Stimulated activated CD4-positive, alpha-beta T cell treated with anti-CD3 and anti-CD28 coated beads, Interleukin-1b, Interleukin-23, amount 100 ng/mL, for 1 hour (primary cell): ENCODE data around the gene DDN.
A peak's percentile ranks its signal among the peaks of the same experiment; 100 is the strongest.

Source experiments
- DNase-seq, 2 donors: peaks; one replicate each; pipeline ENCODE4 v3.0.0-alpha.2; 2020; ENCODE audit warnings: low read depth in 2 of 2

DDN gene

DNA sequence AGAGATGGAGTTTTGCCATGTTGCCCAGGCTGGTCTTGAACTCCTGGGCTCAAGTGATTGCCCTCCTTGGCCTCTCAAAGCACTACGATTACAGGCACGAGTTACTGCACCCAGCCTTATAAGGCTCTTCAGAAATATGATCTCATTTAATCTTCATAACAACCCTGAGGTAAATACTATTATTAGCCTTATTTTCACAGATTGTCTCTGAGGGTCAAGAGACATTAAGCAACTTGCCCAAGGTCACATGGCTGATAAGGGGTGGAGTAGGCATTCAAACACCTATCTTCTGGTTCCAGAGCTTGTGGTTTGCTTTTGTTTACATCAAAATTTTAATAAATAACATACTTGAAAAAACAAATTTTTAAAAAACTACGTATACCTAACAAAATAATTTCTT lies 14.3 kb upstream of the DDN start:
- no peak for DNase-seq

DNA sequence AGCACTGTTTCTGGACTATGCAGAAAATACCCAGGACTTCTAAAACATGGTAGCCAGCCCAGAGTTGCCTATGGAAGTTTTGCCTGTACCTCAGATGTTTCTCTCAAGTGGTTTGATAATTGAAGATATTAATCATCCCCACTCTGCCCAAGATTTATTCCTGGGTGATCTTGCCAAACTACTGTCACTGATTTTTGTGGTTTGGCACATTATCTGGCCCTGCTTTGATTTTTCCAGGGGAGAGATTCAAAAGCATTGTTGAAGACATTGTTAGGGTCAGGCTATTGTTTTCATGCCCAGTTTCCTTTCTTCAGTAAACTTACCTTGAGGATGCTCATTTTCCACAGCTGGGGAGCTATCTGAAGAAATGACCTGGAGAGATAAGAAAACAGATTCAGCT lies 13.6 kb upstream of the DDN start:
- no peak for DNase-seq

DNA sequence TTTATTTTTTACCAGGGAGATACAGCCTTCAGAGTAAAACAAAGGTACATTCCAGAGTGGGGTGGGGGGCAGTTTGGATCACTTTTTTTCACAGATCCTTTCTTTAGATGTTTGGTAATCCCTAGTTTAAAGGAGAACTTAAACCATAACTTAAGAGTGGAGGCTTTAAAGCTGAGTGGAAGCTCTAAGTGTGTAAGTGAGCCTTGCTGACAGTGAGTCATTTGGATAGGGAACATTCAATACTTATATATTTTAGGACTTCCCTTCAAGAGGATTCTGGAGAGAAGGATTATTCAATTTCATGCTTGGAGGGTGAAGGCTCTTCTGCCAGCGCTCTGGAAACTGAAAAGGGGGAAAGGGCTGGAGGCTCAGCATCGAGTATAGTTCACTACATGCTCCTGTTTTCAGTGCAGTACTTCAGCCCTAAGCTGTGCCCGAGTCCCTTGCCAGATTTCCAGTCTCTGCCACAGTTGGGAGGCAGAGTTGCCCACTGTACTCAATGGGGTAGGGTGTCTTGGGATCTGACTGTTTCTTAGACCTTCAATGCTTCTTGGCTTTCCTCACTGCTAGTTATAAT lies 11.0 kb upstream of the DDN start:
- no peak for DNase-seq

DNA sequence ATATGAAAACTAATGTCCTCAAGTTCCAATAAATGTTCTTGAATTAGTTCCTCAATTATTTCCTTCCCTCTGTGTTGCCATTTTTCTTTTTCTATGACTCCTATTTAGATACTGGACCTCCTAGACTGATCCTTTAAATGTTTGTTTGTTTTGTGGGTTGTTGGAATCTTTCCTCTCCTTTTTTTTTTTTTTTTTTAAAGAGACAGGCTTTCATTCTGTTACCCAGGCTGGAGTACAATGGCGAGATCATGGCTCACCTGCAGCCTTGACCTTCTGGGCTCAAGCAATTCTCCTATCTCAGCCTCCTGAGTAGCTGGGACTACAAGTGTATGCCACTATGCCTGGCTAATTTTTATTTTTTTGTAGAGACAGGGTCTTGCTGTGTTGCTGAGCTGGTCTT lies 9.8 kb upstream of the DDN start:
- DNase-seq = no peak

DNA sequence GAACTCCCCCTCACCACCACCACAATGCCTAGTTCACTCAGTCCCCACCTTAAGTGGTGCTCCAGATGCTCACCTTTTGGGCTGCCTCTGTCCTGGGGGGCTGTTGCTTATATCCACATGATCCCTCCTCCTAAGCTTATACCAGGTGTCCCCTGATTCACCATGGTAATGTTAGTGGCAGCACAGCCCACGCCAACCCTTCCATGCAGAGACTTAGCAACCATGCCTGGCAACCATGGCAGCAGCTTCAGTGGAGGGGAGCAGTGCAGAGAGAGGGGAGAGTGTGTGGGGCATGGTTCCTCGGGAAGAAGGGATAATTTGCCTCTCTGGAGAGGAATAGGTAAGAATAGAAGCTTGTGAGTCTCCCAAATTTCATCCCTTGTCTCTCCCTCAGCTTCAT lies 1.2 kb upstream of the DDN start:
- DNase-seq = no peak

DNA sequence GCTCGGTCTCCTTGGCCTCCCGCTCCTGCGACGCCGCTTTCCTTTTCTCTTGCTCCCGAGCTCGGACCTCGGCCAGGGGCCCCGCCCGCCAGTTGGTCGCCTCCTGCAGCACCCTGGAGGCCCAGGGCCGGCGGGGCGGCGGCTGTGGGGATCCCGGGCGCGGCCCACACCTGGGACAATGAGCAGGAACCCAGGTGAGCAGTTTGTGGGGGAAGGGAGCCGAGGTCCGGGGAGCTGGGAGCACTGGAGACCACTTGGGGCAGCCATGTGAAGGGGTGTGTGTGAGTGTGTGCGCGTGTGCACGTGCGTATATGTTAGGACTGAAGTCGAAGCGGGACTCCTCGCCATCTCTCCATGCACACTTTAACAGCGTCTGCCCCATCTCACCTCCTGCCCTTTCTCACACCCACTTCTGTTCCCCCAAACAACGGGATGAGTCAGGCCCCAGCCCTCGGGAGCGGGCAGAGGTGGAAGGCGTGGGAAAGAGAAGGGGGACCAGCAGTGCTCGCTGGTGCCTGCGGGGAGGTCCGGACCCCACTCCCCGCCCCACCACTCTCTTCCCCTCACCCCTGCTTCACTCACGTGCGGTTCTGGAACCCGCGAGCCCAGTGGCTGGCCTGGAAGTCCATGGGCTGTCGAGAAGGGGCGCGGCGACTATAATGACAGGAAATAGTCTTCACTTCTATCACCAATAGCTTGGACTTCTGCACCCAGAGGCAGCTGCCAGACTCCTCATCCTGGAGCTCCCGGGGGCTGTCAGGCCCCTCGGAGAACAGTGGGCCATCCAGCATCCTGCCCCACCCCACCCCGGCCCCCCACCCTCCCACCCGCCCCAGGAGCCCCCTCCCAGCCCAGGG lies 450 bp downstream of the DDN start:
- no peak for DNase-seq

DNA sequence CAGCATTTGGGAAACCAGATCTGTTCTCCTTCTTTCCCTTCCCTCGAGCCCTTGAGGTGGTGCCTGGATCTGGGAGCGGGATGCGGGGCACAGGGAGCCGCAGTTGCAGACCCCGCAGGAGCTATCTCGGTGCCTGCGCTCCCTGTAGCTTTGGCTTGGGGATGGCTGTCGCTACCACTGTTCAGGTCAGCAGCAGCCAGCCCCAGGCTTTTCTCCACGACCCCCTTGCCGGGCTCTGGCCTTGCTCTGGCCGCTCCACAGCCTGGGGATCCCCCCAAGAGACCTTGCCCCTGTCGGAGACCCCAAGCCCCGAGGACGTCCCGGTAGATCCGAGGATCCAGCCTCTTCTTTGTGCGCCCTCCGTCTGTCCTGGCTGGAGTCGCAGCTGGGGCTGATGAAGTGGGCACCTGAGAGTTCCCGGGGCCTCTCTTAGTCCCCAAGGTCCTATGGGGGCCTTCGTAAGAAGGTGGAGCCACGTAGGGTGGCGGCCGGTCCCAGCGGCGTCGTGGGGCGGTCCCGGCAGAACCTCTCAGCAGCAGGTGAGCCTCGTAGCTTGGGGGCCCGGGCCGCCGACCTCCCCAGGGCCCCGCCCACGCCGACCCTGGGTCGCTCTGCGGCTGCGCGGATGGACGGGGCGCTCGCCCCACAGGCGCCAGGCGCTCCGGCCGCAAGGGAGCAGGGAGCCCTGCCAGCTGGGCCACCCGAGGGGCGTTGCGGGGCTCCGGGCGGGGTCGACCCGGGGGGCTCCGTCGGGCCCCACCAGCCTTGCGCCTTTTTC lies 1.3 kb downstream of the DDN start:
- no peak for DNase-seq

DNA sequence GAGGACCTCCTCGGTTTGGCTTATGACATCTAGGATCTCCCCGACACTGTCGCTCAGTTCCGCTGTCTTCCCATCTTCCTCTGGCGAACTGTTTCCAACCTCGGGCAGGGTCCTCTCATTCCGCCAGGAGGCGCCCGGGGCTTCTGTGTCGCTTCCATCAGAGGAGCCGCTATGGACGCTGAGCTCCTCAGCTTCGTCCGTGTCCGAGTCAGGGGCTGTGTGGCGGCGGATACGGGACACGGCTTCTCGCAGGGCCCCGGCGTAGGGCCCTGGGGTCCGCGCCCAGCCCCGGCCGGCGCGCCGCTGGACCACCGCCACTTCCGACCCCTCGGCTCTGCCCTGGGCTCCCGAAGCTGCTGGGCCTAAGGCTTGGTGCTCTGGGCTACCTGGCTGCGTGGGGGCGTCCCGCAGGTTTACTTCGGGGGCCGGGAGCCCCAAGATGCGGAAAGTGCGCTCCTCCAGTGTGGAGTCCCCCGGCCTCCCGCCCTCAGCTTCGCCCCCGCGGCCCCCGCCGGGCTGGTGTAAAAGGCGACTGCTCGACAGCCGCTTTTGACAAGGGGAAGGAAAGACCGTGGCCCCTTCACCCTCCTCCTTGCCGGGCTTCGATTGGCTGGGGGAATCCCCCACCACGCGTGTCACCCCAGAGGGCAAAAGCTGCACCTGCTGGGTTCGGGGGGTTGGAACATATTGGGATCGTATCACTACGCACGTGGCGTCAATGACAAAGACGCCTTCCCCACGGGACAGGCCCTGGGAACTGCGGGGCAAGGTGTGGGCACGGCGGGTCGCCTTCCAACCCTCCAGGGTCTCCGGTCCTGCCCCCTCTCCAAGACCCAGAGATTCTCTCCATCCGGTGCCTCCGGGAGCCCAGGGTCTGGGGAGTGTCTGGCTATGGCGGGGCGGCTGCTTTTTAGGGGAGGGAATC lies 2.1 kb downstream of the DDN start:
- DNase-seq = peak in 1 of 2 donors; percentile 53

DNA sequence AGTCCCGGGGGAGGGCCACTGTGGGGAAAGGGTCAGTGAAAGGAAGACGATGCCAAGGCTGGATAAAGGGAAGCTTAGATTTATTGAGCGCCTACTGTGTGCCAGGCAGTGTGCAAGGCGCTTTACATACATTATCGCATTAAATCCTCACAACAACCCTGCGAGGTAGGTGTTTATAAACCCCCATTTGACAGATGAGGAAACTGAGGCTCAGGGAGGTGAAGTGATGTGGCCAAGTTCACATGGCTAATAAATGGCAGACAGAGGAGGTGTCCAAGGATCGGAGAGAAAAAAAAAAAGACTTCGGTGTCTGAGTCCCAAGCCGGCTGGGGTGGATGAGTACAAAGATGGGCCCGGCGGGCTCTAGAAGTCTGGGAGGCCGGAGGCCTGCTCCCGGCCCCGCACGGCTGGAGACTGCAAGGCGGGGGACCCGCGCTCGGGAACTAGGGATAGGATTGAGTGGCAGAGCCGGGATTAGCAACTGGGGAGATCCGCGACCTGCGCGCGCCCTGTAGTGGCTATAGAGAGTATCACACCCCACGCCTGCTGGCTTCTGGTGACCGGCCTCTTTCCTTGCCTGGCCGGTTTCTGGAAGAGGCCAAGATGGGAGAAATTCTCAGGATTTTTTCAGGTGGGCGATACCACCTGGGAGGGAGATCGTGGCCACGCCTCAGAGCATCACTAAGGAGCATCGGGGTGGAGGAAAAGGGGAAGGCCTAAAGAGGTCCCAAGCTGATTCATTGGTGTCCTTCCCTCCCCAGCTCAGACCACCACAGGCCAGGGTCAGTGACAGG lies 3.9 kb downstream of the DDN start:
- no peak for DNase-seq

DNA sequence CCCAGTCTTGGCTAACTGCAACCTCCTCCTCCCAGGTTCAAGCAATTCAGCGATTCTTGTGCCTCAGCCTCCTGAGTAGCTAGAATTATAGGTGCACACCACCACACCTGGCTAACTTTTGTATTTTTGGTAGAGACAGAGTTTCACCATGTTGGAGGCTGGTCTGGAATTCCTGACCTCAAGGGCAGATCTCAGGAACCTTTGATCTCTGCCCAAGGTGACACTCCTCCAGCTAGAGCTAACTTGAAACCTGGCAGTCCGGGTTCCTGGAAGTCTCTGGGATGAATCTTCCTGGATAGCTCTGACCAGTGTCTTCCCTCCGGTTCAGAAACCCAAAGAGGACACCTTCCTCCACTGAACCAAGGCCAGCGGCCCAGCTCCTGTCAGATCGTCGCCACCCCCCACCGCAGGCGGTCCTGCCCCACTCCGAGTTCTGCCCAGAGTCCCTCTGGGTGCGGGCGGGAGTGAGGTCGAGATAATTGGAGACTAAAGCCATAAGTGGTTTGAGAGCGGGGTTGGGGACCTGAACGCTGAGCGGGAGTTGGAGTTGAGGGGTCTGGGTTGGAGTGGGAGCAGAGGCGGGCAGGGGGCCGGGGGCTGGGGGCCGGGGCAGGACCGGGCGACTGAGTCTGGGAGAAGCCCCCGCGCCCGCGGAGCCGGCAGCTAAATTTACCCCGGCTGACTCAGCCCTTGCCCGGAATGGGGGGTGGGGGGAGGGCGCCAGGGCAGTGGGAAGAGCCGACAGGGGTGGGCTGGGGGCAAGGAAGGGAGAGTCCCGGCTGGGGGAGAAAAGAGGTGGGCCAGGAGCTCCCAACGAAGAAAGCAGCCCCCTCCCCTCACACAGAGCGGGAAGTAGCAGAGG lies 4.7 kb downstream of the DDN start:
- no peak for DNase-seq

DNA sequence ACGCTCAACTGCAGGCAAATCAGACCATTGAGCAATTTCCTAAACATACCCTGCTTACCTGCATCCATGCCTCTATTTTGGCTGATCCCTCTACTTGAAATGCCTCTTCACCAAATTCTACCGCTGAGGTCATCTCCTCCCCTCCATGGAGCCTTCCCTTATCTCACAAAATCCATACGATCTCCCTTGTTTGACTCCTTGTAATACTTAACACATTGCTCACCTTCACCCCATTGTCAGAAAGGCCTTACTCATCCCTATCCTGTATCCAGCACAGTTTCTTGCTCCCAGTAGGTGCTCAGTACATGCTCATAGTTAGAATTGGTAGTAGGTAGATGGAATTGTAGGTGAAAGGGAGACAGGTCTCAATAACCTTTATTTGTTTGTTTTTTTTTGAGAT lies 5.4 kb downstream of the DDN start:
- DNase-seq = no peak

DNA sequence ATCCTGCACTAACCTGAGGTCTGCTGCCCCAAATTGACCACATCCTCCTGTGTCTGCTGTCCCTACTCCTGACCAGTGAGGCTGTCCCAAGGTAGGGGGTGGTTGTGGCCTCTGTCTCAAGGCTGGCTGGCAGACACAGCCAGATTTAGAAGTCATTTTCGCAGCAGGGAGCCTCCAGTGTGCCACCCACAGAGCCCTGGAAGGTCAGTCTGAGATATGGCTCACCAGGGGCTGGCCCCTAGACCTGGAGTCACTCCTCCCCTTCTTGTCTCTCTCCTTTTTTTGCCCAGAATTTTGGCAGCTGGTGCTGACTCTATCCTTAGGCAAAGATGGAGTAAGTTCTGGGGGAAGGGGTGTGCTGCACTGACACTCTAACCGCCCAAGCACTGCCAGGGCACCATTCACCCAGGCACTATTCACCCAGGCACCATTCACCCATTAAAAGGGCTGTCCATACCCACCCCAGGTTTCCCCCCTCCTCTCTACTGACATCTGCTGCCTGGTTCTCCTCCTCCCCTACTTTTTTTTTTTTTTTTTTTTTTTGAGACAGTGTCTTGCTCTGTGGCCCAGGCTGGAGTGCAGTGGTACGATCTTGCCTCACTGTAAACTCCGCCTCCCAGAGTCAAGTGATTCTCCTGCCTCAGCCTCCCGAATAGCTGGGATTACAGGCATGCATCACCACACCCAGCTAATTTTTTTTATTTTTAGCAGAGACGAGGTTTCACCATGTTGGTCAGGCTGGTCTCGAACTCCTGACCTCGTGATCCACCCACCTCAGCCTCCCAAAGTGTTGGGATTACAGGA lies 7.7 kb downstream of the DDN start:
- DNase-seq = no peak

DNA sequence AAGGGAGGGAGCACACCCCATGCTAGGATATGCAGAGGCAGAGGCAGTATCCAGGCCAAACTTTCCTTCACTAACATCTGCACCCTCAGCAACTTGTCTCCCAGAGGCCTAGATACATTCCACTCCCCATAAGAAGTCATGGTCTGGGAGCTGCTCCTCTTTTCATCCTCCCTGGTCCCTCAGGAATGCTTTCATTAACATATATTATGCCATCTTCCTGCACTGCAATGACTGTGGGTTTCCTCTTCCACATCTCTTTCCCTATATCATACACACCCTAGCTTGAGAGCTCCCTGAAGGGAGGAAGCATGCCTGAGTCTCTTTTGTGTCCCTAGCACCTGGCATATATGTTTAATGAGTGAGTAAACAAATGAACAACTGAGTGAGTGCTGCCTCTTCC lies 8.6 kb downstream of the DDN start:
- DNase-seq = no peak

DNA sequence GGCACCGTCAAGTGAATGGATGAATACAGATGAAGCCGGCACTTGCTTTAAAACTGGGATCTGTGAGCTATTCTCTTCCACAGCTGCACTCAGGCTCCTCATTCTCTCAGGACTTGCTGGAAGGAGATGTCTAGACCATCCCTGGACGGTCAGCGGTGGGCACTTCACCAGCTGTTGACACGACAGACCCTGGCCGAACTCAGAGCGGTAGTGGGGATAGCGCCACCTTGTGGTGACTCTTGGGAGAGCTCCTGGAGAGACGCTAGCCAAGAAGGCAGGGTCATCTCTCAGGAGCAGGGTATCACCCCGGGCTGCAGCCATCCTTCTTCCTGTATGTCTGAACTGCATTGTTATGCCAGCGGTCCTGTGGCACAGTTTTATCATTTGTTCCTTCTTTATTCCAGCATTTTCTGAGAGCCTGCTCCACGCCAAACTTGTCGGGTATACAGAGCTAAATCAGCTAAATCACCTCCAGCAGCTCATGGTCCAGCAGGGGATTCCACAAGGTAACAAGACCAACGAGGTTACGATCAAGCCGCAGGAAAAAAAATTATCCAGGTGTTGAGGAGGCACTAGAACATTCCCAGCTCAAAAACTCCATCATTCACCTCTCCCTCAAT lies 11.0 kb downstream of the DDN start:
- peak in 1 of 2 donors; percentile 61 for DNase-seq

DNA sequence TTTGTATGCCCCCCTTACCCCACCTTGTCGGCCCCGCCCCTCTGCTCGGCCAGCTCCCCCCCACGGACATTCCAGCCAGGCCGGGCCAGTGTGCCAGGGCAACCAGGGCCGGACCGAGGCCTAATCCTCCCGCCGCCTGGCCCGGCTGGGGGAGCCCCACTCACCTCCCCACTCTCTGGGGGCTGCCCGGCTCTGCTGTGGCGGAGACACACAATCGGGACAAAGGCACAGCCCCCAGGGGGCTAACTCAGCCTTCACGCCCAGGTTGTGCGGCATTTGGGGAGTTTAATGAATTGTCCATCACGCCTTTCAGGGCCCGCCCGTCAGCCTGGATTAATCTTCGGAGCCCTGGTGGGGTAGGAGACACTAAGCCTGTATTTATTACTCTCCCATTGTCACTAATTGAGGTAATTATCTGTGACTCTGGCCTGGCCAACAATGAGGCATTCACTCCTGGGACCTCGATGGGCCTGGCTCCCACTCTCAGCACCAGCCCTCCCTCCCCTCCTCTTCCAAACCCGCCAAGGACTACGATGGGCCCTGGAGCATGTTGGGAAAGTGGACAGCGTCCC lies 12.4 kb downstream of the DDN start:
- no peak for DNase-seq

DNA sequence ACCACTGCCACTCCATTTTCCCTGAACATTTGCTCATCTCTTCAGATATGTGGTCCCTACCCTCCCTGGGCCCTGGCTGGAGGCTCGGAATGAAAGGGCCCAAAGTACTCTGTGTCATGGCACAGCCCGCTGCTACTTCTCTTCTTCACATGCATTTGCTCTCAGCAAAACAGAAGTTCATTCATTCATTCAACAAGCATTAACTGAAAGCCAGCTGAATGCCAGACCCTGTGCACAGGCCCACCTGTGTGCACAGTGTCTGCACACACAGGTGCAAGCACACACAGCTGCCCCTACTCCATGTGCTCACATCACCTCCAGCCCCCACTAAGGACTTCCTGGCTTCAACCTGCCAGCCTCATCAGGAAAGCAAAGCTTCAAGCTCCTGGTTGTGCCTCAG lies 13.3 kb downstream of the DDN start:
- DNase-seq = no peak

DNA sequence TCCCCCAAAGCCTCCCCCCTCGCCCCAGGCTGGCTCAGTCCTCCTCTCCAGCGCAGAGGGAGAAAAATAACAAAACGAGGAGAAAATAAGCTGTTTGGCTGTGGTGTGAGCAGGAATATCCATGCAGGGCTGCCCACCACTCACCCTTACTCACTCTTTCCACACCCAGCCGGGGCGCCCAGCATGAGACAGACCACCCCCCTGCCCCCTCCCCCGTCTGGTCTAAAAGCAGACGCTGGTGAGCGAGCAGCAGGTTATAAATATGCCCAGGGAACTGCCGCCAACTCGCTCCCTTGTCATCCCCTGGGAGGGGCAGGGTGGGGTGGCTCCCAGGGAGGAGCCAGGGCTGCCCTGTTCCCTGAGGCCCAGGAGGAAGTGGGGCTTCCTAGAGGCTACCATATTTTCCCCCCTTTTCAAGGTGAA lies 13.7 kb downstream of the DDN start:
- no peak for DNase-seq

DNA sequence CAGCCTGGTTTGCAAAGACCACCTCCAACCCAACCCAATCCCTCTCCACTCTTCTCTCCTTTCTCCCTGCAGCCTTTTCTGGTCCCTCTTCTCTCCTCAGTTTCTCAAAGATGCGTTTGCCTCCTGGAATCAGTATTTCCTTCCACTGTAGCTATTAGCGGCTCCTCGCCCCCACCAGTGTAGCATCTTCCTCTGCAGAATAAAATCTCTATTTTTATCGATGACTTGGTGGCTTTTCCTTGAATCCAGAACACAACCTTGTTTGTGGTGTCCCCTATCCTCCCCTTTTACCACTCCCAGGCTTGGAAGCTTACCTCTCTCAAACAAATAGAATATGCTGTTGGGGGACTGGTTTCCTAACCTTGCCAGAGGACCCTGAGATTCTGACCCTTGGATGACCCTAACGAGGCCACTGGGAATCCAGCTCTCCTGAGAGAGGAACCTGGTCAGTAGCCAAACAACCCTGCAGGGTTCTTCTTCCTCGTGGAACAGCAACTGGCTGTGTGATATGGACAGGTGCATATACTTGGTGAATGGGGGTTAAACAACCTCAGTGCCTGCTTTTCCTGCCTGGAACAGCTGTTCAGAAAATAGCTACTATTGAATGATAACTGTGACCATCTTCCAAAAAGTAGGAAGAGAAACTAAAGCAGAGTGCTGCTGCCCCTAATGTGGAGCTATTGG lies 16.6 kb downstream of the DDN start:
- DNase-seq = no peak
